CD4-positive, alpha-beta T cell treated with Interleukin-2 at 100 ng/mL for 4 hours (primary cell): ENCODE data around the gene CBL.

ENCODE experiments used
- DNase-seq: peaks from one replicate; pipeline ENCODE4 v3.0.0-alpha.2; 2020; ENCODE audit warnings: low spot score

CBL gene

DNA sequence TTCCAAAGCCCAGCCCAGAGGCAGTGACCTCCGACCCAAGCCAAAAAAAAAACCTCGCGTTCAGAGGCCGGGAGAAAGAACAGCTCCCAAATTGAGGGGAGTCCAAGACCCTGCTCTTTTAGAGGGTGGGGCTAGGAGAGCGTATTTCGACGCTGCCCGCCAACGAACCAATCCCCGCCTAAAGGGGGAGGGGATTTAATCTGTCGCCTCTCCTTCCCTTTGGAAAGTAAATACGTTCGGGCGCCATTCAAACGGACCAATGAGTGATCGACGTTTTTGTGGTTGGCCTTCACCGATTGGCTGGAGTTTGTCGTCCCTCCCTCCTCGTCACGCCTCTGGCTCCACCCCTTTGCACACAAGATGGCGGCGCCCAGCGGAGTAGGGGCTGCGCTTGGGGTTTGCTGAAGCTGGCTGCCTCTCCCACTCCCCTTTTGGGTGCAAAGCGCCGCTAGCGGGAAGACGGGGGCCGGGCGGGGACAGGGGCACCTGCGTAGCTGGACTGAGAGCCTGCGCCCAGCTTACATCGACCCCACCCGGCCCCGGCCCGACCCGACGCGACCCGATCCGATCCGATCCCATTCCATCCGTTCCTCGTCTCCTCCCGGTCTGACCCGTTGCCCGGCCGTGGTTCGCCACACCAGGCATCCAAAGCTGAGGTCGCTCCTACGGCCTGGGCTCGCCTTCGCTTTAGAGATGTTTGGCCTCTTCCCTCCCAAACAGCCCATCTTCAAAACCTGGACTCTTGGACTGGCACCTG lies 128.2 kb downstream of the CBL start, which contains the start of gene RNF26:
TSS of gene RNF26 (plus strand) at position 354 of the 757 bp plus-strand sequence. CDS start 596 bp downstream, outside the sequence.
- DNase-seq: peak; percentile 97

DNA sequence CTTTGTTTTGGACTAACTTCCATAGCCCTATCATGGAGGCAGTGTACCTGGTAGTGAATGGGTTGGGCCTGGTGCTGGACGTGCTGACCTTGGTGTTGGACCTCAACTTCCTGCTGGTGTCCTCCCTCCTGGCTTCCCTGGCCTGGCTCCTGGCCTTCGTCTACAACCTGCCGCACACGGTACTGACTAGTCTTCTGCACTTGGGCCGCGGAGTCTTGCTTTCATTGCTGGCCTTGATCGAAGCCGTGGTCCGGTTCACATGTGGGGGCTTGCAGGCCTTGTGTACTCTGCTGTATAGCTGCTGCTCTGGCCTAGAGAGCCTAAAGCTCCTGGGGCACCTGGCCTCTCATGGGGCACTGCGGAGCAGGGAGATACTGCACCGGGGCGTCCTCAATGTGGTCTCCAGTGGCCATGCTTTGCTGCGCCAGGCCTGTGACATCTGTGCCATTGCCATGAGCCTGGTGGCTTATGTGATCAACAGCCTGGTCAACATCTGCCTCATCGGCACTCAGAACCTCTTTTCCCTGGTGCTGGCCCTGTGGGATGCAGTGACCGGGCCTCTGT lies 129.0 kb downstream of the CBL start:
- DNase-seq: no peak

DNA sequence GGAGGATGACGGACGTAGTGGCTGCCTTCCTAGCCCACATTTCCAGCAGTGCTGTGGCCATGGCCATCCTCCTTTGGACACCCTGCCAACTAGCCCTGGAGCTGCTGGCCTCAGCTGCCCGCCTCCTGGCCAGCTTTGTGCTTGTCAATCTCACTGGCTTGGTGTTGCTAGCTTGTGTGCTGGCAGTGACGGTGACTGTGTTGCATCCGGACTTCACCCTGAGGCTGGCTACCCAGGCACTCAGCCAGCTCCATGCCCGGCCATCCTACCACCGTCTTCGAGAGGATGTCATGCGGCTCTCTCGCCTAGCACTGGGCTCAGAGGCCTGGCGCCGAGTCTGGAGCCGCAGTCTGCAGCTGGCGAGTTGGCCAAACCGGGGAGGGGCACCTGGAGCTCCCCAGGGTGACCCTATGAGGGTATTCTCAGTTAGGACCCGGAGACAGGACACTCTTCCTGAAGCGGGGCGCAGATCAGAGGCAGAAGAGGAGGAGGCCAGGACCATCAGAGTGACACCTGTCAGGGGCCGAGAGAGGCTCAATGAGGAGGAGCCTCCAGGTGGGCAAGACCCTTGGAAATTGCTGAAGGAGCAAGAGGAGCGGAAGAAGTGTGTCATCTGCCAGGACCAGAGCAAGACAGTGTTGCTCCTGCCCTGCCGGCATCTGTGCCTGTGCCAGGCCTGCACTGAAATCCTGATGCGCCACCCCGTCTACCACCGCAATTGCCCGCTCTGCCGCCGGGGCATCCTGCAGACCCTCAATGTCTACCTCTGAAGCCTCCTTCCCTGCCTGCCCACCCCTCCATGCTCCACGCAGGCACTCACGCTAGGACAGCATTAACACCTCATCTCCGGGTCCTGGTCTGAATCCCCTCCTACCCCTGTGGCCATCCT lies 129.8 kb downstream of the CBL start:
- no peak for DNase-seq

DNA sequence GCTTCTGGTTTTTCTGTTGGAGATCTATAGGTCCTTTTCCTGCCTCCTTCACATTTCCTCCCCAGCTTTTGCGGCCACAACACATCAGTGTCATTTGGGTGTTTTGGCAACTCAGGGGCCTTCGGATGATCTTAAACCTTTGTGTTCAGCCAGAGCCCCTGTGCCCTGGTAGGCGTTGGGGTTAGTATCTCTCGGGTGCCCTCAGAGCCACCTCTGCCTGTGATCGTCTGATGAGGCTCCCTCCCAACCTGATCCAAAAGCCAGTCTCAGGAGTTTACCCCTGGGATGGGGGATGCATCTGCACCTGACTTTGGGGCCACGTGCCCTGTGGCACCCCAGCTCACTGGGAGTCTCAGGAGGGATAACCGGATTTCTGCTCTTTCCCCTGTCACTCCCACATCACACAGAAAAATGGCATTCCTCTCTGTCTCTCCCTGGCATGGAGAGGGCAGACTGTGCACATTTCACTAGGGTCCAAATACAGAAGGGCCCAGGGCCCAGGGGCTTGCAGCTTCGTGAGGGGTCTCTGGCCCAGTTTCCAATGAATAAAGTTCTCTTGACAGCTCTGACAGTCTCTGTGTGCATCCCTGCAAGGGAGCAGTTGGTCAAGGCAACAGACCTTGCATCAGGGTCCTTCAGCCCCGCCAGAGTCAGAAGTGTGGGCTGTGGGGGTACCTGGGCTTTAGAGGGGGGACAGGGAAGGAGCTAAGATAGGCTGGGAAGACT lies 130.8 kb downstream of the CBL start:
- DNase-seq: no peak

DNA sequence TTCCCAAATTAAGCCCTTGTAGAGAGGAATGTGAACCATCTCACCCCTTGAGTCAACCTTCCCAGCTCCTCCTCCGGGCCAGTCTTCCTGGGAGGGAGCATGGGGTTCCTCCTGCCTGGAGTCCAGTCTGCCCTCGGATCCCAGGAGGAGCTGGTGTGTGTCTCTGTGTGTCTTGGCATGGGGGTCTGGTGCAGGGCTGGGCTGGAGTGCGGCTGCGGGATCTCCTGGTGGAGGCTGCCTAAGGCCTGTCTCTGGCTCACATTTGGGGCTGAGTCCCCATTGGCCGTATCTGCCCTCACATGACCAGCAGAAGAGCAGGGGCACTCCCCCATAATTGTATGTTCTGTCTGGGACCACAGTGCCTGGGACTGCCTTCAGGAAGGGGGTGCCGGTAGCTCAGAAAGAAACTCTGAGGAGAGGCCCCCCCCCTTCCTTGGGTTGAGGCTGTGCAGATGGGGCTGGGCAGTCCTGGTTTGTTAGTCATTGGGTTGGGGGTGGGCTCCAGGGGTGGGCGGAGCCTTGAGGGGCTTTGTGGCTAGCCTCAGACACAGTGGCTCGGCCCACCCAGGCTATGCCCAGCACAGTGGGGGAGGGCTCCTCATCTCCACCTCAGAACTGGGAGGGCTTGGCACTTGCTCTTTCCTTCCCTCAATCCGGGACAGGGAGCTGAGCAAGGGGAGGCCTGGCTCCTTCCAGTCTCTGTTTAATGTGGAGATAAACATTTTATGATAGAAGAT lies 131.6 kb downstream of the CBL start:
- no peak for DNase-seq

DNA sequence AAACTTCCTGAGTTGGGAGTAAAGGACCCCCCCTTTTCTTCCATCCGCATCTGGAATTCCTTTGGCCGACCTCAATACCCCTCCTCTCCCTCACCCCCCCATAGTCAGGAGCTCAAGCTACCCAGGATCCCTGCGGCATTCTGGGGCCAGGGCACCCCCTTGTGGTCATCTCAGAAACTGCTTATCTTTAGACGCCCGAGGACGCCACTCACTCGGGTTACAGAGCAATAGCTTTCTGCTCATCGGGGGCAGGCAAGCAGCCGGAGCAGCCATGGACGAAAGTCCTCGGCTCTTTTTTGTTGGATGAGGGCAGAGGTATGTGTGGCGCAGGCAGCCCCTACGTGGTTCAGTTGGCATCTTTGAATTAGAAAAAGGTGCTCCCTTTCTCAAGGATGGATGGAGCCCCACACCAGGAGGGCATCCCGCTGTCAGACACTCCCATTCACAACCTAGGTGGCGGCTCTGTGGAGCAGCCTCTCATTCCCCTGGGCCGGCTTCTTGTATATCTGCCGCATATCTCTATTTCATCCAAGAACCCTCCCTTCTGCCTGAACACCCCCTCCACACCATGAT lies 132.3 kb downstream of the CBL start:
- peak; percentile 74 for DNase-seq

DNA sequence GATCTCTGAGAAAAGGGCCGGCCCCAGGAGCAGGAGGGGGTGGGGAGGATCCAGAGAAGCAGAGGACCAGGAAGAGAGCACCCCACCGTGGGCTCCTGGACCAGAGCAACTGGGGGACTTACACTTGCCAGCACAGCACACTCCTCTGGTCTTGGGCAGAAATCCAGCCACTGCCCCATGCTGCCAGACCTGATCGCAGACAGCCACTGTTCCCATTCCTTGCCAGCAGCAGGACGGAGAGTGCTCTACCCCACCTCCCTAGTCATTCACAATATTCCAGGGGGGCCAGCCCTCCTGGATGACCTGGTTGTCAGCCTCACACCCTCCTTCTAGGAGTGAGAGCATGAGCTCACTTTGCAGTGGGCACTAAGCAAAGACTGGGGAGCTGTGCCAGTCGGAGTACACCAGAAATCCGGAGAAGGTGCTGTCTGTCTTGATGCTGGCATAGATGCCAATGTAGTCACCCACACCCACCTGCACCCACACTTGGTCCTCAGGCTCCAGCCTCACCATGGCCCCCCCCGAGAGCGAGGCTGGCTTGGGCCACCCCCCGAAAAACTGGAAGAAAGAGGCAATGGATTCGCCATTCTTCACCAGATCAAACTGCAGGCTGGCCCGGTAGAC lies 132.9 kb downstream of the CBL start:
- no peak for DNase-seq

DNA sequence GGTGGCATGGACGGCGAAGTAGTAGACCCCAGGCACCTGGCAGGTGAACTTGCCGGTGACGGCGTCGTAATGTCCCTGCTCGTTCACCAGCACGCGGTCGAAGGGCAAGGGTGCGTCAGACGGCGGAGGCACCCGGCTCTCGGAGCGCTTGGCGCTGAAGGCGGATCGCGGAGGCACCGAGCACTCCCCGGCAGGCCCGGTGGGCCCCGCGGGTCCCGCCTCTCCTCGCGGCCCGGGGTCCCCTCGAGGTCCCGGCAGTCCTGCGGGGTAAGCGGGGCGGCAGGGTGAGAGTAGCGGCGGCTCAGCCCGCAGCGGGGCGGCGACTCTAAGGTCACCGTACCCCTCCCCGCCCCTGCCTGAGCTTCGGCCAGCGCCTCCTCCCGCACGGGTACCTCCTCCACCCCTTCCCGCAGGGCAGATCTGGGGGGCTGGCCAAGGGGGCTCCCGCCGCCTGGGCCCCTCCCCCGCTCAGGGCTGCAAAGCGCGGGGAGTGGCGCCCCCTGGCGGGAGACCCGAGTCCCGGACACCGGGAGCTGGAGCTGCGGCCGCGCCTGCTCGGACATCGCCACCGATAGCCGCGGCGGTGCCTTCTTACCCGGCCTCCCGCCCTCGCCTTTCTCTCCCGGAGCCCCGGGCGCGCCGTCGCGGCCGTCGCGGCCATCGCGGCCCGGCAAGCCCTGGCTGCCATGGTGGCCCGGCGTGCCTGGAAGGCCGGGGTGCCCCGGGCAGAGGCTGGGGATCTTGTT lies 133.6 kb downstream of the CBL start:
- peak; percentile 13 for DNase-seq

DNA sequence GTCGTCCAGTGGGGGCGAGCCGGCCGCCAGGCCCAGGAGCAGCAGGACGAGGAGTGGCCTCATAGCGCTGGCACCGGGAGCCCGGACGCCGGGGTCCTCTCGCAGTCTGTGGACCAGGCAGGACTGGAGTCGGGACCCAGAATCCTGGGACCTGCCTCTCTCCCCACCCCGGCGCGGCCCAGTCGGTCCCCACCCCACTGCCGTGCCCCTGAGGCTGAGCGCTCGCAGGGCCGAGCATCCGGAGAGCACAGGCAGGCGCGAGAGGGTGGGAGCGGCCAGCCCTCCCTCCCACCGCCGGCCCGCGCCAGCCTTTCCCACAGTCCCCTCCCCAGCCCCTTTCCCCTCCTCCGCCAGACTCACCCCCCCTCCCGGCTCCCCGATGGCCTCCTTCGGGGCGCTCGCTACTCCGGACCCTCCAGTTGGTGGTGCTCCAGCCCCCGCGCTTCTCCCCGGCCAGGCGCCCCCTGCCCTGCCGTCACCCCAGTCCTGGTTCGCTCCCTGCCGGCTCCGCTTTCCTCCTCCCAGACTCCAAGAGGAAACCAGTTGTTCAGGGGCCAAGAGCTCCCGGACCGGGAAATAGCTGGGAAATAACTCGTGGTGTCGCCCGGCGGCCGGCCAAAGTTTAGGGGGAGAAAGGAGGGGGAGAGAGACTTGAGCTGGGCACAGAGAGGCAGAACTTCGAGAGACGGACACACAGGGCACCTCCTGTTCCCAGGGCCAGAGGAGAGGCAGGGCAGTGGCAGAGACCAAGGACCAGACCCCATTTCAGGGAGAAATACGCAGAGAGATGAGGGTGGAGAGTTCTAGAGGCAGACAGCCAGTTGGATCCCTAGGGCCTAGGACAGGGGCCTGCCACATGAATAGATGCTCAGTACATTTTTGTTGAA lies 134.4 kb downstream of the CBL start, which contains the start of gene C1QTNF5:
TSS of gene C1QTNF5 (minus strand) at position 549 of the 887 bp plus-strand sequence. CDS start at position 63, 486 bp downstream.
- DNase-seq: no peak

DNA sequence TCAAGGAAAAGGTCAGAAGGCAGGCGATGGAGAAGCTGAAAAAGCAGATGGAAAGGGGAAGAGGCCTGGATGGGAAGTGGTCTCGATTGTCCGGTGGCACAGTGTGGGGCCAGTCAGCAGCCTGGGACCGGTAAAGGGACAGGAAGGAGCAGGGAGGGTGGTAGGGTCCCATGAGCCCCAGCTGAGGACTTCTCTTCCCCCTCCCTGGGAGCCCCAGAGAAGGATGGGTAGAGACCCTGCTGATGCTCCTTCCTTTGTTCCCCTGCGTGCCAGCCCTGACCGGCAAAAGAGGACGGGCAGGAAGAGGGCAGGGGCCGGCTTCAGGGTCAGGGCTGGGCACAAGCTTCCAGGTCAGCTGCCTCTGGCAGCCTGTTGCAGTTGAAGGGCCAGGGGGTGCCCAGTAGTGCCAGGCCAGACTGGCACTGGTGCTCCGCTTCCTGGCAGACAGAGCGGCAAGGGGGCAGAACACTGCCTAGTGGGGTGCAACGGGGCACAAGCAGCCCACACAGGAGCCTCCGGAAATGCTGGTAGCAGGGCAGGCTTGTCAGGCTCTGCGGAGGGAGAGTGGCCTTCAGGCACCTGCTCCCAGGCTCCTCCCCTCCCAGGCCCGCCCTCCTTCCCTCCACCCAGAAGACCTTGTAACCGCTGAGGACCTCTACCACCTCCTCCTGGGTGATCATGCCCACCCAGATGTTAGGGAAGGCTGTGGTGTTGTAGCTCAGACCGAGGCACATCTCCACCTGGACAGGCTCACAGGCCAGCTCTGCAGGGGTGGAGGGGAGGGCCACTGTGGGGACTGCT lies 135.3 kb downstream of the CBL start:
- DNase-seq: no peak

DNA sequence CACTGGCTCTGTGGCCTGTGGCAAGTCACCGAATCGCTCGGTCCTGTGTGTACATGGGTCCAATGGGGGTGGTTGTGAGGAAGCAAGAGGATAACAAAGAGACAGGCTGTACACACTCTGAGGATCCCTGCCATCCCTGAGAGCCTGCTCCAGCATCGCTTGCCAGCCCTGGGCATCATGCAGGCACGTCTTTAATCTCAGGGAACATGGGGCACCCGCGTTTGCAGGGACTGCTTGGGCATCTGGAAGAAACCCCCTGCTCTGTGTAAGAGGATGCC lies 135.8 kb downstream of the CBL start:
- DNase-seq: no peak

DNA sequence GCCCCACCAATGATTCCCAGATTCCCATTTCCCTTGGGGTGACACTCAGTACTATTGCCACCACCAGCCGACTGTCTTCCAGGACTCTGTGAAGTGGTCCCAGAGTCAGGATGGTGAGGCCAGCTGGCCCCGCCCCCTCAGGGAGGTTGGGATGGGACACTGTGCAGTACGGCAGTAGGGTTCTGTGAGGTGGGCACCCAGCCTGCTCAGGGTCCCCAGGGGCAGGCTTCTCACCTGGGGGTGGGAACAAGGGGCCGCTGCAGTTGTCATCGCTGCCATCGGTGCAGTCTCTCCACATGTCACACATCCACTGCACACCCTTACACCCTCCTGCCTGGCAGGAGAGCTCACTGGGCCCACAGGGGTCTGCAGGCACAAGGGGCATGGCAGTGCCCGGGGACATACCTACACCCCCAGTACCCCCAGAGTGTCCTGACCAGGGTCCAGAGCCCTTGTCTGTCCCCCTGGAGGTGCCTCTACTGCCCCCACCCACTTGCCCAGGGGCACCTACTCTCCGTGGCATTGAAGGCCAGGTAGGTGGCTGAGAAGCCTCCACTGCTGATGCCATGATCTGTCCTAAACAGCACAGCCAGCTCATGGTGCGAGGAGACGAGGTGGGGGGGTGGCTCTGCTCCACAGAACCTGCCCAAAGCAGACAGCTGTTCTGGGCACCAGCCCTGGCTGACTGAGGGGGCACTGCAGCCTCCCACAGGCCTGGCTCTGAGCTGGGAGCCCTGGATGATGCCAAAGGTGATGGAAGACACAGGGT lies 136.4 kb downstream of the CBL start:
- no peak for DNase-seq

DNA sequence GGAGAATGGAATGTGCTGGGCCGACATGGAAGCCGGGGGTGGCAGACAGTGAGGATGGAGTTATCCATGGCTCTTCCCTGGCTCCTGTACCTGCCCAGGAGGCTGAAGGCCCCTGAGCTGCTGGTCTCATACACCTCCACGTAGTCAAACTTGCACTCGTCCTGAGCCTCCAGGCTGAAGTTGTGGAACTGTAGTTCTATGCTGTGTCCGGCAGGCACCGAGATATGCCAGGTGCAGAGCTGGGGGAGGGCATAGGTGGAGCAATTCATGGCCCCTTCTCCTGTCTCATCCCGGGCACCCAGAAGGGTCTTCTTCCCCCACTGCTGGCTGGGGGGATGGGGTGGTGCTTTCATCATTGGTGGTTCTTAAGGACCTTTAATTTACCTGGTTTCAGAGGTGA lies 137.6 kb downstream of the CBL start:
- no peak for DNase-seq

DNA sequence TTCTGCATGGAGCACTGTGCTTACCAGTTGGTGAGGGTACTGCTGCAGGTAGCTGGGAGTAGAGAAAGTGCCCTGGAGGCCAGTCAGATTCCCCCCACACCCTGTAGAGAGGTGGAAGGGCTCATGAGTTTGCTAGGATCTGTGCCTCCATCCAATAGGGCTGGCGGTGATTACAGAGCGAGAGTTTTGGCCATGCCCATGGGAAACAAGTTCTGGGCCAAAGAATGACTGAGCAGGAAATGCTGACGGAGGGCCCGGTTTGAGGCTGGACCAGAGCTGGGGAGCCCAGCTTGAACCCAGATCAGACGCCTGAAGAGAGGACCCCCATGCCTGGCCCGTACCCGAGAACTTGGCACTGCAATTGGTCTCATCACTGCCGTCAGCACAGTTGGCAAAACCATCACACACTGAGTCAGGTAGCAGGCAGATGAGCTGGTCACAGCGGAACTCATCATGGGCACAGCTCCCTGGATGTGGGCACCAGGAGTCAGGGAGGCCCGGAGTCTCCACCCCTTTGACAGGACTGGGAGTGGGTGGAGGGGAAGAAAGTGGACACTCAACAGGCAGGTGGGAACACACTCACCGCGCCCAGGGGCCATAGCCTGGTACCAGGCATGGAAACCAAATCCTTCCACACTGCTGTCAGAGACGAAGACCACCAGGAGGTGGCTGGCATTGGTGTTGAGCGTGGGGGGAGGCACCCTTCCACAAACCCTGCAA lies 138.3 kb downstream of the CBL start:
- DNase-seq: no peak

DNA sequence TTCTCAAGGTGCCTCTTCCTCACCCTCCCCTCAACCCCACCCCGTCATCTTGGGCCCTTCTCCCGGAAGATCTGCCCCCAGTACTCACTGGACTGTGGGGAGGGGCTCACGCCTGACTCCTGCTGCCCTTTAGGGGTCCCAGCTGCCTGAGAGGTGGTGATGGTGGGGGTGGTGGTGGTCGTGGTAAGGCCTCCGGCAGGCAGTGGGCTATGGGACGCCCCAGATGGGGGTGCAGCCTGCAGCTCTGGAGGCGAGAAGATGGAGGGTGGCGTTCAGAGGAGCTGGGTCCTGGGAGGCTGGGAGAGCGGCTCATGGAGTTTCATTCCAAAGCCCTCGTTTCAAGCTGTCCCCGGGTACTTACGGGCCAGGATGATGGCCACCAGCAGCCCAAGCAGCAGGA lies 139.5 kb downstream of the CBL start:
- no peak for DNase-seq

DNA sequence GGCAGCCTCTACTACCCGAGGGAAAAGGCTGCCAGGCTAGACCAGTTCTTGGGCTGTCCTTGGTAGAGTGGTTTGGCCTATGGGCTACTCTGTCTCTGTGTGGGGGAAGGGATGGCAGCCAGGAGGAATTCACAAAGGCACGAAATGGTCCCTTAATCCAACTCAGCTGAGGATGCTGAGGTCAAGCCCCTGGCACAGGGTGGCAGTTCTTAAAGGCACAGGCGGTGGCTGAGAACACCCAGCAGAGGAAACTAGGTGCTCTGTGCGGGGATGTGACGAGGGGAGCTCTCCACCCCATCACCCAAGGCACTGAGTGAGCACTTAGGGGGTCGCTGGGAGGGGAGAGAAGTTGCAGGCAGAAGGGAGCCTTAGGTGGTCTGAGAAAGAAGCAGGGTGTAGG lies 140.5 kb downstream of the CBL start, which contains the start of gene MFRP:
TSS of gene MFRP (minus strand) at position 101 of the 400 bp plus-strand sequence. CDS start 192 bp downstream, outside the sequence.
- no peak for DNase-seq

DNA sequence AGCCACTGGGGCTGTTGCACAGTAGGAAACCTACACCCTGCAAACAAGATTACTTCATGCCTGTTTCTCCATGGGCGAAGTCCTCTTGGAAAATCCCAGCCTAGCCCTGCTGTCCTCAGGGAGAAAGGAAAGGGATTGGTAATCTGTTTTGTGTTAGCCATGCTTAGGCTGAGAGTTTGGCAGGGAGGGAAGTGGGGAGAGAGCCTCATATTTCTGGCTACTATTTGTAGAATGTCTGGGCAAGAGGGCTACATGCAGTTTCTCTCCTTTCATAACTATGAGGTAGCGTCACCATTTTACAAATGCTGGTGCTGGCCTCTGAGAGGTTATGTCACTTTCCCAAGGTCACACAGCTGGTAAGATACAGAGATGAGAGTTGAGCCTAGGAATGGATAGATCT lies 141.1 kb downstream of the CBL start:
- no peak for DNase-seq
